HEK293 (cell line): ENCODE results near the gene EIF4E1B.

Source experiments
- GLI2 ChIP-seq: fragments of 450-650 bp; formaldehyde crosslinking; IDR thresholded peaks from 2 replicates; pipeline ENCODE4; 2017; ENCODE audit warnings: missing biosample characterization, missing genetic modification characterization, low read depth, borderline replicate concordance
- KLF1 ChIP-seq: fragments of 450-650 bp; formaldehyde crosslinking; IDR thresholded peaks from 2 replicates; pipeline ENCODE4 v1.5.1; 2016; ENCODE audit warnings: missing biosample characterization, missing genetic modification characterization
- MEIS1 ChIP-seq: sonication (generic); formaldehyde crosslinking; IDR thresholded peaks from 2 replicates; pipeline ENCODE4 v1.8.1; 2022; ENCODE audit warnings: missing genetic modification reagents, mild to moderate bottlenecking, borderline replicate concordance
- OSR2 ChIP-seq: fragments of 450-650 bp; formaldehyde crosslinking; IDR thresholded peaks from 2 replicates; pipeline ENCODE4 v1.5.1; 2016; ENCODE audit warnings: missing biosample characterization, missing genetic modification characterization
- PRDM1 ChIP-seq: fragments of 450-650 bp; formaldehyde crosslinking; IDR thresholded peaks from 2 replicates; pipeline ENCODE4; 2016; ENCODE audit warnings: missing biosample characterization, missing genetic modification characterization
- REPIN1 ChIP-seq: fragments of 450-650 bp; formaldehyde crosslinking; IDR thresholded peaks from 2 replicates; pipeline ENCODE4 v1.5.1; 2017; ENCODE audit warnings: missing biosample characterization, missing genetic modification characterization, low read depth
- SALL2 ChIP-seq: fragments of 450-650 bp; formaldehyde crosslinking; IDR thresholded peaks from 2 replicates; pipeline ENCODE4 v1.5.0; 2017; ENCODE audit warnings: missing biosample characterization, mild to moderate bottlenecking, missing genetic modification characterization, borderline replicate concordance
- SCRT1 ChIP-seq: fragments of 450-650 bp; formaldehyde crosslinking; IDR thresholded peaks from 2 replicates; pipeline ENCODE4 v1.5.1; 2016; ENCODE audit warnings: missing biosample characterization, missing genetic modification characterization, borderline replicate concordance
- SCRT2 ChIP-seq: fragments of 450-650 bp; formaldehyde crosslinking; IDR thresholded peaks from 2 replicates; pipeline ENCODE4 v1.5.1; 2016; ENCODE audit warnings: missing biosample characterization, missing genetic modification characterization
- WT1 ChIP-seq: fragments of 450-650 bp; formaldehyde crosslinking; IDR thresholded peaks from 2 replicates; pipeline ENCODE4 v1.5.1; 2016; ENCODE audit warnings: missing biosample characterization, missing genetic modification characterization
- ZNF140 ChIP-seq: fragments of 450-650 bp; formaldehyde crosslinking; IDR thresholded peaks from 2 replicates; pipeline ENCODE4 v1.5.1; 2016; ENCODE audit warnings: missing biosample characterization, missing genetic modification characterization
- ZNF174 ChIP-seq: fragments of 450-650 bp; formaldehyde crosslinking; IDR thresholded peaks from 2 replicates; pipeline ENCODE4 v1.5.0; 2017; ENCODE audit warnings: missing biosample characterization, mild to moderate bottlenecking, missing genetic modification characterization
- ZNF211 ChIP-seq: fragments of 450-650 bp; formaldehyde crosslinking; IDR thresholded peaks from 2 replicates; pipeline ENCODE4 v1.5.1; 2016; ENCODE audit warnings: low read depth, missing biosample characterization, missing genetic modification characterization
- ZNF223 ChIP-seq: fragments of 450-650 bp; formaldehyde crosslinking; IDR thresholded peaks from 2 replicates; pipeline ENCODE4 v1.5.1; 2016; ENCODE audit warnings: missing biosample characterization, missing genetic modification characterization
- ZNF266 ChIP-seq: fragments of 450-650 bp; formaldehyde crosslinking; IDR thresholded peaks from 2 replicates; pipeline ENCODE4 v1.5.1; 2016; ENCODE audit warnings: missing biosample characterization, missing genetic modification characterization, low read depth
- ZNF274 ChIP-seq, 2 experiments: fragments of 200-500 bp in 1 of 2; fragments of 450-650 bp in 1 of 2; sonication (Bioruptor generic) in 1 of 2; formaldehyde crosslinking in 1 of 2; IDR thresholded peaks; 2 replicates each; pipeline versions ENCODE4 v1.5.1 to v1.6.1; 2014 to 2016; ENCODE audit warnings: borderline replicate concordance in 1 of 2, inconsistent platforms in 1 of 2, low read length in 1 of 2, missing biosample characterization in 1 of 2, missing genetic modification characterization in 1 of 2
- ZNF292 ChIP-seq: fragments of 450-650 bp; formaldehyde crosslinking; IDR thresholded peaks from 2 replicates; pipeline ENCODE4 v1.5.1; 2016; ENCODE audit warnings: low read depth, missing biosample characterization, missing genetic modification characterization, borderline replicate concordance
- ZNF302 ChIP-seq: fragments of 450-650 bp; formaldehyde crosslinking; IDR thresholded peaks from 2 replicates; pipeline ENCODE4 v1.5.1; 2016; ENCODE audit warnings: missing biosample characterization, missing genetic modification characterization, low read depth
- ZNF423 ChIP-seq: fragments of 450-650 bp; formaldehyde crosslinking; IDR thresholded peaks from 2 replicates; pipeline ENCODE4 v1.5.1; 2016; ENCODE audit warnings: missing biosample characterization, missing genetic modification characterization
- ZNF426 ChIP-seq: fragments of 450-650 bp; formaldehyde crosslinking; IDR thresholded peaks from 2 replicates; pipeline ENCODE4 v1.5.1; 2017; ENCODE audit warnings: missing biosample characterization, missing genetic modification characterization, mild to moderate bottlenecking, inconsistent platforms, moderate library complexity
- ZNF530 ChIP-seq: fragments of 450-650 bp; formaldehyde crosslinking; IDR thresholded peaks from 2 replicates; pipeline ENCODE4 v1.5.1; 2016; ENCODE audit warnings: low read depth, missing biosample characterization, missing genetic modification characterization
- ZNF571 ChIP-seq: fragments of 450-650 bp; formaldehyde crosslinking; IDR thresholded peaks from 2 replicates; pipeline ENCODE4 v1.5.0; 2017; ENCODE audit warnings: missing biosample characterization, missing genetic modification characterization
- ZNF600 ChIP-seq: fragments of 450-650 bp; formaldehyde crosslinking; IDR thresholded peaks from 2 replicates; pipeline ENCODE4 v1.5.1; 2016; ENCODE audit warnings: missing biosample characterization, missing genetic modification characterization
- ZNF621 ChIP-seq: fragments of 450-650 bp; formaldehyde crosslinking; IDR thresholded peaks from 2 replicates; pipeline ENCODE4 v1.5.1; 2017; ENCODE audit warnings: missing biosample characterization, missing genetic modification characterization
- ZNF624 ChIP-seq: fragments of 450-650 bp; formaldehyde crosslinking; IDR thresholded peaks from 2 replicates; pipeline ENCODE4 v1.5.1; 2017; ENCODE audit warnings: missing biosample characterization, missing genetic modification characterization
- ZNF664 ChIP-seq: fragments of 450-650 bp; formaldehyde crosslinking; IDR thresholded peaks from 2 replicates; pipeline ENCODE4 v1.5.1; 2016; ENCODE audit warnings: missing biosample characterization, missing genetic modification characterization
- ZSCAN23 ChIP-seq: fragments of 450-650 bp; formaldehyde crosslinking; IDR thresholded peaks from 2 replicates; pipeline ENCODE4 v1.5.1; 2016; ENCODE audit warnings: missing biosample characterization, missing genetic modification characterization
- TF ChIP-seq, protein P1 (sequence below): fragments of 450-650 bp; formaldehyde crosslinking; IDR thresholded peaks from 2 replicates; pipeline ENCODE4 v1.5.1; 2017; ENCODE audit warnings: missing biosample characterization, missing genetic modification characterization
- TF ChIP-seq, protein P2 (sequence below): fragments of 450-650 bp; formaldehyde crosslinking; IDR thresholded peaks from 2 replicates; pipeline ENCODE4 v1.5.1; 2016; ENCODE audit warnings: missing biosample characterization, missing genetic modification characterization
- TF ChIP-seq, protein P3 (sequence below): fragments of 450-650 bp; IDR thresholded peaks from 2 replicates; pipeline ENCODE4 v1.5.1; 2018; ENCODE audit warnings: missing biosample characterization, mild to moderate bottlenecking, missing genetic modification characterization
- TF ChIP-seq, protein P4 (sequence below): fragments of 450-650 bp; formaldehyde crosslinking; IDR thresholded peaks from 2 replicates; pipeline ENCODE4 v1.5.1; 2016; ENCODE audit warnings: missing biosample characterization, missing genetic modification characterization
- TF ChIP-seq, protein P5 (sequence below): fragments of 450-650 bp; formaldehyde crosslinking; IDR thresholded peaks from 2 replicates; pipeline ENCODE4 v1.5.1; 2016; ENCODE audit warnings: missing biosample characterization, missing genetic modification characterization

Gene EIF4E1B

DNA sequence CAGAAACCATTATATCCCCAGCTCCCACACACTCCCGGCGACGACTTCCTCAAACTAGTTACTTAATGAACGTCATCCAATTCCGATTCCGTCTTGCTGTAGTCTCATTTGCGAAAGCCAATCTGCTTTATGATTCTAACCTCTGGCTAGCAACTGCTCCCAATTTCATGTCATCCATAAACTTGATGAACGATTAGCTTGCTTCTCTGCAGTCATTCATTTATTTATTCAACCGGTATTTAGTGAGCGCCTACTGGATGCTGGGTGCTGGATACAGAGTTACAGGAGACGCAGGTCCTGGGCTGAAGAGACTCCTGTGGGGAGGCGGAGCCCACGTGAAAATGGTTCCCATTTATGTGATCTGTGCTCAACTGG is 63.0 kb downstream of the EIF4E1B start (continued):
- TF ChIP-seq, protein P1, sequence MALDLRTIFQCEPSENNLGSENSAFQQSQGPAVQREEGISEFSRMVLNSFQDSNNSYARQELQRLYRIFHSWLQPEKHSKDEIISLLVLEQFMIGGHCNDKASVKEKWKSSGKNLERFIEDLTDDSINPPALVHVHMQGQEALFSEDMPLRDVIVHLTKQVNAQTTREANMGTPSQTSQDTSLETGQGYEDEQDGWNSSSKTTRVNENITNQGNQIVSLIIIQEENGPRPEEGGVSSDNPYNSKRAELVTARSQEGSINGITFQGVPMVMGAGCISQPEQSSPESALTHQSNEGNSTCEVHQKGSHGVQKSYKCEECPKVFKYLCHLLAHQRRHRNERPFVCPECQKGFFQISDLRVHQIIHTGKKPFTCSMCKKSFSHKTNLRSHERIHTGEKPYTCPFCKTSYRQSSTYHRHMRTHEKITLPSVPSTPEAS = no peak
- no peak for TF ChIP-seq ZNF292
- no peak for TF ChIP-seq GLI2 (tag by site-specific recombination)
- TF ChIP-seq ZNF211 = no peak
- TF ChIP-seq PRDM1 (tag by site-specific recombination) = no peak
- no peak for TF ChIP-seq ZNF624
- no peak for TF ChIP-seq ZNF423 (tag by site-specific recombination)
- peak; percentile 95 for TF ChIP-seq OSR2 (tag by site-specific recombination)
- TF ChIP-seq, protein P2, sequence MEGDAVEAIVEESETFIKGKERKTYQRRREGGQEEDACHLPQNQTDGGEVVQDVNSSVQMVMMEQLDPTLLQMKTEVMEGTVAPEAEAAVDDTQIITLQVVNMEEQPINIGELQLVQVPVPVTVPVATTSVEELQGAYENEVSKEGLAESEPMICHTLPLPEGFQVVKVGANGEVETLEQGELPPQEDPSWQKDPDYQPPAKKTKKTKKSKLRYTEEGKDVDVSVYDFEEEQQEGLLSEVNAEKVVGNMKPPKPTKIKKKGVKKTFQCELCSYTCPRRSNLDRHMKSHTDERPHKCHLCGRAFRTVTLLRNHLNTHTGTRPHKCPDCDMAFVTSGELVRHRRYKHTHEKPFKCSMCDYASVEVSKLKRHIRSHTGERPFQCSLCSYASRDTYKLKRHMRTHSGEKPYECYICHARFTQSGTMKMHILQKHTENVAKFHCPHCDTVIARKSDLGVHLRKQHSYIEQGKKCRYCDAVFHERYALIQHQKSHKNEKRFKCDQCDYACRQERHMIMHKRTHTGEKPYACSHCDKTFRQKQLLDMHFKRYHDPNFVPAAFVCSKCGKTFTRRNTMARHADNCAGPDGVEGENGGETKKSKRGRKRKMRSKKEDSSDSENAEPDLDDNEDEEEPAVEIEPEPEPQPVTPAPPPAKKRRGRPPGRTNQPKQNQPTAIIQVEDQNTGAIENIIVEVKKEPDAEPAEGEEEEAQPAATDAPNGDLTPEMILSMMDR (tag by site-specific recombination) = no peak
- TF ChIP-seq WT1 (tag by site-specific recombination) = peak; percentile 85
- TF ChIP-seq ZNF621 (tag by site-specific recombination) = no peak
- no peak for TF ChIP-seq KLF1 (tag by site-specific recombination)
- TF ChIP-seq, protein P3, sequence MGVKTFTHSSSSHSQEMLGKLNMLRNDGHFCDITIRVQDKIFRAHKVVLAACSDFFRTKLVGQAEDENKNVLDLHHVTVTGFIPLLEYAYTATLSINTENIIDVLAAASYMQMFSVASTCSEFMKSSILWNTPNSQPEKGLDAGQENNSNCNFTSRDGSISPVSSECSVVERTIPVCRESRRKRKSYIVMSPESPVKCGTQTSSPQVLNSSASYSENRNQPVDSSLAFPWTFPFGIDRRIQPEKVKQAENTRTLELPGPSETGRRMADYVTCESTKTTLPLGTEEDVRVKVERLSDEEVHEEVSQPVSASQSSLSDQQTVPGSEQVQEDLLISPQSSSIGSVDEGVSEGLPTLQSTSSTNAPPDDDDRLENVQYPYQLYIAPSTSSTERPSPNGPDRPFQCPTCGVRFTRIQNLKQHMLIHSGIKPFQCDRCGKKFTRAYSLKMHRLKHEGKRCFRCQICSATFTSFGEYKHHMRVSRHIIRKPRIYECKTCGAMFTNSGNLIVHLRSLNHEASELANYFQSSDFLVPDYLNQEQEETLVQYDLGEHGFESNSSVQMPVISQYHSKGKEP (tag by site-specific recombination) = no peak
- TF ChIP-seq SCRT1 (tag by site-specific recombination) = no peak
- TF ChIP-seq ZNF426 = no peak
- TF ChIP-seq ZNF600 (tag by site-specific recombination) = peak; percentile 85; the same call in 1 of the 2 replicates
- no peak for TF ChIP-seq ZNF274 (IDR thresholded peaks at IDR 0.05; ENCODE audit: low read length)
- TF ChIP-seq ZNF274 (tag by site-specific recombination; IDR thresholded peaks at IDR 0.05; ENCODE audit: borderline replicate concordance) = no peak
- no peak for TF ChIP-seq ZNF266
- TF ChIP-seq ZNF530 (tag by site-specific recombination) = no peak
- no peak for TF ChIP-seq MEIS1 (CRISPR knock-in tag)
- TF ChIP-seq, protein P4, sequence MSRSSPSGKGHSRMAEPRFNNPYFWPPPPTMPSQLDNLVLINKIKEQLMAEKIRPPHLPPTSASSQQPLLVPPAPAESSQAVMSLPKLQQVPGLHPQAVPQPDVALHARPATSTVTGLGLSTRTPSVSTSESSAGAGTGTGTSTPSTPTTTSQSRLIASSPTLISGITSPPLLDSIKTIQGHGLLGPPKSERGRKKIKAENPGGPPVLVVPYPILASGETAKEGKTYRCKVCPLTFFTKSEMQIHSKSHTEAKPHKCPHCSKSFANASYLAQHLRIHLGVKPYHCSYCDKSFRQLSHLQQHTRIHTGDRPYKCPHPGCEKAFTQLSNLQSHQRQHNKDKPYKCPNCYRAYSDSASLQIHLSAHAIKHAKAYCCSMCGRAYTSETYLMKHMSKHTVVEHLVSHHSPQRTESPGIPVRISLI (tag by site-specific recombination) = no peak
- TF ChIP-seq ZNF223 (tag by site-specific recombination) = no peak
- TF ChIP-seq, protein P5, sequence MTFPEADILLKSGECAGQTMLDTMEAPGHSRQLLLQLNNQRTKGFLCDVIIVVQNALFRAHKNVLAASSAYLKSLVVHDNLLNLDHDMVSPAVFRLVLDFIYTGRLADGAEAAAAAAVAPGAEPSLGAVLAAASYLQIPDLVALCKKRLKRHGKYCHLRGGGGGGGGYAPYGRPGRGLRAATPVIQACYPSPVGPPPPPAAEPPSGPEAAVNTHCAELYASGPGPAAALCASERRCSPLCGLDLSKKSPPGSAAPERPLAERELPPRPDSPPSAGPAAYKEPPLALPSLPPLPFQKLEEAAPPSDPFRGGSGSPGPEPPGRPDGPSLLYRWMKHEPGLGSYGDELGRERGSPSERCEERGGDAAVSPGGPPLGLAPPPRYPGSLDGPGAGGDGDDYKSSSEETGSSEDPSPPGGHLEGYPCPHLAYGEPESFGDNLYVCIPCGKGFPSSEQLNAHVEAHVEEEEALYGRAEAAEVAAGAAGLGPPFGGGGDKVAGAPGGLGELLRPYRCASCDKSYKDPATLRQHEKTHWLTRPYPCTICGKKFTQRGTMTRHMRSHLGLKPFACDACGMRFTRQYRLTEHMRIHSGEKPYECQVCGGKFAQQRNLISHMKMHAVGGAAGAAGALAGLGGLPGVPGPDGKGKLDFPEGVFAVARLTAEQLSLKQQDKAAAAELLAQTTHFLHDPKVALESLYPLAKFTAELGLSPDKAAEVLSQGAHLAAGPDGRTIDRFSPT (tag by site-specific recombination) = no peak; the same call in 1 of the 2 replicates
- TF ChIP-seq ZNF571 (tag by site-specific recombination) = no peak
- TF ChIP-seq ZNF174 (tag by site-specific recombination) = no peak
- no peak for TF ChIP-seq SCRT2 (tag by site-specific recombination)
- TF ChIP-seq ZNF140 (tag by site-specific recombination) = no peak
- no peak for TF ChIP-seq ZSCAN23 (tag by site-specific recombination)
- no peak for TF ChIP-seq REPIN1 (tag by site-specific recombination)
- no peak for TF ChIP-seq SALL2
- peak; percentile 93 for TF ChIP-seq ZNF664
- no peak for TF ChIP-seq ZNF302 (tag by site-specific recombination)
